ENCODE data around the gene TMEM266.

TMEM266 gene

DNA sequence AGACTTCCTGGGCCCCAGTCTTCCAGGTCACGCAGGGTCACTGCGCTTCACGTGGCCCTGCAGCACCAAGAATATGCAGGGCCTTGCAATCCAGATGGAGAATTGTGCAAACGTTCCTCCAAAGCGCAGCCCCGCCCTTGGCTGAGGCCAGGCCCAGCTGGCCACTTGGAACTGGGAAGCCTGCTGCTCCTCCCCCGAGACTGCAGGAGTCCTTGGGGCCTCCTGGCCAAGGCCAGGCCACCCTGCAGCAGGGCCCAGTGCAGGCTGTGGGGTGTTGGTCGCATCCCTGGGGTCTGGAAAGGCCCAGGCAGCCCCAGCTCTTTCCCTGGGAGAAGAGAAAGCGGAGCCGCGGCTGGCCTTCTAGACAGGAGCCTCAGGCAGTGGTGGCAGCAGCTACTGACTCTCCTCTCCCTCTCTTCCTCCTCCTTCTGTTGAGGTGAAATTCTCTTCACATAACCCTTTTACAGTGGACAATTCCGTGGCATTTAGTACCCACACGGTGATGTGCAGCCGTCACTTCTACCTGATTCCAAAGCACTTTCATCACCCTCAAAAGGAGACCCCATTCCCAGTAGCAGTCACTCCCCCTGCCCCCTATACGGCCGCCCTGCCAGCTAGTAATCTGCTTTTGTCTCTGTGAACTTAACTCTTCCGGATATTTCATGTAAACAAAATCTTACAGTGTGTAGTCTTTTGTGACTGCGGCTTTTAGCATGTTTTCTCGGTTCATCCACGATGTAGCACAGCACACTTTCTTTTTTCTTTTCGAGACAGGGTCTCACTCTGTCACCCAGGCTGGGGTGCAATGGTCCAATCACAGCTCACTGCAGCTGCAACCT, 103.9 kb downstream of the TMEM266 start:
- DNase-seq = peak in 1 of 2 experiments; percentile 23

DNA sequence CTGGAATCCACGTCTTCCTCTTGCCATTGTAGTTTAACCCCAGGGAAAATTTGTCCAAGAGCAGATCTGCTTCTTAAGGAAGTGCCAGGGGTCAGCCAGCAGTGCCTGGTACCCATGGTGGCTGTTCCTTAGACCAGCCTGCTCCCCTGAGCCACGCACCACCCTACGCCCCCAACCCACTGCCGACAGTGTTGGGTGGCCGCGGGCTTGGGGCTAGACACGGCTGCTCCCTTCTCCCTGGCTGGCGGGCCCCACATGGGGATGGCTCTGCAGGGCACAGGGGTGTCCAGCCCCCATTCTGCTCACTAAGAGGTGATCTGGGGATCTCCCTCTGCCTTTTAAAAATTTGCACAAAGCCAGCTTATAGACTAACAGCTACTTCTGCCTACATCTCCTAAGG, 104.8 kb downstream of the TMEM266 start:
- no peak for DNase-seq

DNA sequence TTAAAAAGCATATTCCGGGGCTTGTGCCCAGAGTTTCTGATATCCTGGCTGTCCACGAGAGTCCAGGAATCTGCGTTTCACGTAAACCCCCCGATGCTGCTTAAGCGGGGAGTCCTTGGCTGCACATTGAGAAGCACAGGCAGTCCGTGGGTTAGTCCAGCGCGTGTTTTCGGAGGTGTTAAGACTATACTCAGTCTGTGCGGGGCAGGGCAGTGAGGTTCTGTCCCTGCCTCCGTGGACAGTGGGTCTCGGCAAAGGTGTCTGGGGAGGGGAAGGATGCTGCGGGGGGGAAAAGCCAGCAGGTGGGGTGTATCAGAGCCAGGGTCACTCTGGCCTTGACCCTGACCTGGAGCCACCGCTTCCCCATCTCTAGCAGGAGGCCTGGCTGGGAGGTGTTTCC, 106.2 kb downstream of the TMEM266 start:
- DNase-seq = no peak

DNA sequence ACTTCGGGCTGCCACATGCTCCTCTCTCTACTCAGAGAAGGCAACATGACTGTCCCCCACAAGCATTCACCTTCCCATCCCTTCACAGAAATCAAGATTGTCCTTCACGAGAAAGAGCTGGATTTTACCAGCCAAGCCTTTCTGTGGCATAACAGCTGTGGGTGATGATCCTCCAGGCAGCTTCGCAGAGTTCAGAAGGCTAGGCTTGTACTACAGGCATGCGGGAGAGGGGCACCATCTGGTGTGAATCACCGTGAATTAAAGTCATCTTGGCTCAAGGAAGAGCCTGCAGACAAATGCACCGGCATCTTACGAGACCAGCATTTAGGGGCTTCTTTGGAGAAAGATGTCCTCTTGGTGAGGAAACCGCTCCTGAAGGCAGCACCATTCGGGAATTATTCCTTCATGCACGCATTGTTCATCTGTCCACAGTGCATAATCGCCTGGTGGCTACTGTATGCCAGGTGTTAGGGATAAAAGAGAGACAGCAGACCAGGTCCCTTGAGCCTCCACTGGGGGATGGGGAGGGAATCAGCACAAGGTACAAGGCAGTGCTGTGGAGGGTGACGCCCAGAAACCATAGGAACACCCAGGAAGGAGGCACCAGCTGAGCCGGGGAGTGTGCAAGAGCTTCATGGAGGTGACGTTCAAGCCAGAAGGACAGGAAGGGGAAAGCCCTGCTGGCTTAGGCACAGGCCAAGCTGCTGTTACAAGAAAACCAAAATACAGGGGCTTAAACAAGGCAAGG, 108.6 kb downstream of the TMEM266 start:
- DNase-seq = no peak

DNA sequence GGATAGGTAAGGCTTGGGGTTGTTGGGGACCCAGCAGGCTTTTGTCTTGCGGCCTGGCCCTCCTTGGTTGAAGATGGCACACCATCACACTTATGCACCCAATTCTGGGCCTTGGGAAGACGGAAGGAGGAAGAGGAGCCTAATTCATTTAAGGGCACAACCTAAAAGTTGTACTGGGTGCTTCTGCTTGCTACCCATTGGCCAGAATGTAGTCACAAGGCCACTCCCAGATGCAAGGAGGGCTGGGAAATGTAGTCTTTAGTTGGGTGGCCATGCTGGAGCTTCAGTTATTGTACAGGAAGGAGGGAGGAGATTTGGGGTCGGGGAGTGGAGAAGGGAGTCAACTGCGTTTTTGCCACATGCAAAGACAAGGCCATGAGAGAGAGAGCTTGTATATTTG, 109.2 kb downstream of the TMEM266 start:
- peak in 1 of 2 experiments; percentile 12 for DNase-seq

DNA sequence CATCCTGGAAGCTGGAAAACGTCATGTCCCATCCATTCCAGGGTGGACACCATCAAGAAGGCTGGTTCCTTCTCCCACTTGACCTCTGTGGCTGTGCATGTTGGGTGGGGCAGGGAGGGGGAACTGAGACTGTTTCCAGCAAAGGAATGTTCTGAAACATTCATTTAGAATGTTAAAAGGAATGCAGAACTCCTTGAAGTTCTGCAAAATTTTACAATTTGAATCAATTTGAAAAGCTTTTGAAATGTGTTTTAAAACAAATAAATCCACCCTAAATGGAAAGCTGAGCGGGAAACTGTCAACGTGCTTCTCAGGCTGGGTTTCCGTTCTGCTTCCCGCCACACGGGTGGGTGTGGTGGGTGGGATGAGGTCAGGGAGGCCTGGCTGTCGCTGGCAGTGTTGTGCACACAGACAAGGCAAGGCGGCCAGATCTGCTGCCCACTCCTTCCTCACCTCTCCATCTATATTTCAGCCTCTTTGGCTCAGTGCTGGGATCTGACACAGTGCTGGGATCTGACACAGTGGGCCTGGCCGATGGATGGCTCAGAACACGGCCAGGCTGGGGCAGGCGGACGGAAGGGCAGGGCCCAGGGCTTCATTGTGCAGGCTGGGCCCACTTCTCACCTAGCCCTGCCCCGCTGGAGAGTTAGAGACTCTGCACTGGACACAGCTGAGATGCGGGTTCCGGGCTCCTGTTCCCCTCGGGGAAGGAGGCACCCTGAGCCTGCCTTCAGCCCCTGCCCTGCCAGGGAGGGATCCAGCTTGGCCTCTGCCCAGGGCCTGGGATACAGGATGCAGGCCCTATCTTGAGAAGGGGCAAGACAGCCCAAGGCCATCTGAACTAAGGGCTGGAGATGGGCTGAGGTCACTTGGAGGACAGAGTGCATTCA, 110.4 kb downstream of the TMEM266 start:
- no peak for DNase-seq

DNA sequence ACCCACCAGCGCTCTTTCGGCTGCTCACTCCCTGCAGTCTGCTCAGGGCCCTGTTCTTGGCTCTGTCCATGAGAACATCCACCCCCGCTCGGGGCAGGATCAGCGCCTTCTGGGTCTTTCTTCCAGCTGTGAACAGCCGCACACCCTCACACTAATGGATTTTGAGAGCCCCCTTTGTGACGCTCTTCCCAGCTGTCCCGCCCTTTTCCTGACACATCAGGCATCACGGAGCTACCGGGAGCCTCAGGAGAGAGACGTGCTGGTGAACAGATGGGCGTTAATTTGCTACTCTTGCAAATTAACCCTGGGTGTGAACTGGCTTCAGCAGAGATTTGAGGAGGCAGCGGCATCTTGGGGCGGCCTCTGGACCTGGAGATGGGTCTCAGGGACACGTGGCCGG, 113.0 kb downstream of the TMEM266 start:
- no peak for DNase-seq

DNA sequence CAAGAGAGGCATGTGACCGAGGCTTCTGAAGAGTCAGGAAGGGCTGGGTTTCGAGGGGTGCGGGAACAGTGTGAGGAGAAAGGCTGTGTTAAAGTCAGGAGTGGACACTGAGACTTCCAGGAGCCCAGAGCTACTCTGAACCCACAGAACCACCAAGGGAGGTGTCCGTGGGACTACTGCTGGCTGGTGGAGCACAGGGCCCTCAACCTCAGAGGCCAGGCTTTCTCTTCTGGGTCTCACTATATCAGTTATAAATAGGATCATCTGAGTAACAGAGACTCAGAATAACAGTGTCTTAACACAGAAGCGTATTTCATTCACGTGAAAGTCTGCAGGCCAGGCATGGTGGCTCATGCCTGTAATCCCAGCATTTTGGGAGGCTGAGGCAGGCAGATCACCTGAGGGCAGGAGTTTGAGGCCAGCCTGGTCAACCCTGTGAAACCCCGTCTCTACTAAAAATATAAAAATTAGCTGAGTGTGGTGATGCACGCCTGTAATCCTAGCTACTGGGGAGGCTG, 113.6 kb downstream of the TMEM266 start:
- no peak for DNase-seq

DNA sequence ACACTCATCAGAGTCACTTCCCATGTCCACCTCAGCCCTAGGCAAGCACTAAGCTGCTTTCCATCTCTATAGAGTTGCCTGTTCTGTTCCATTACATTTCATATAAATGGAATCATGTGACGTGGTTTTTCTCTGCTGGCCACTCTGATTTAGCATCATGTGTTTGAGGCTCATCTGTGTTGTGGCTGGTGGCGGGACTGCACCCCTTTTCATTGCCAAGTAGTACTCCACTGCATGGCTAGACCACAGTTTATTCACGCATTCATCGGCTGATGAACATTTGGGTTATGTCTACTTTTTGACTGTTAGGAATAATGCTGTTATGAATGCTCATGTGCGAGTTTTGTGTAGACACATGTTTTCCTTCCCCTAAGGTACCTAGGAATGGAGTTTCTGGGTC, 114.9 kb downstream of the TMEM266 start:
- no peak for DNase-seq

DNA sequence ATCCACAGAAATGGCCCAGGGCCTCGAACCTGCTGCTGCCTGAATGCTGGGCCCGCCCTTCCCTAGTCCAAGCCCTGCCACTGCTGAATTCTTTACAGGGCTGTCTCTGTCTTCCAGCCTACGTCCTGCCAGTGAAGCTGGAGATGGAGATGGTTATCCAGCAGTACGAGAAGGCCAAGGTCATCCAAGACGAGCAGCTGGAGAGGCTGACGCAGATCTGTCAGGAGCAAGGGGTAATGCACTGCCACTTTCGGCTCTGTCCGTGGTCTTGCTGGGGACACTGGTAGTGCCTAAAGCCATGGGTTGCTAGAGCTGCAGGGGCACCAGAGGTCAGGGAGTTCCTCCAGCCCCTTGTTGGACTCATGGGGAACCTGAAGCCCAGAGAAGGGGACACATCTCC, 115.7 kb downstream of the TMEM266 start:
- no peak for DNase-seq

DNA sequence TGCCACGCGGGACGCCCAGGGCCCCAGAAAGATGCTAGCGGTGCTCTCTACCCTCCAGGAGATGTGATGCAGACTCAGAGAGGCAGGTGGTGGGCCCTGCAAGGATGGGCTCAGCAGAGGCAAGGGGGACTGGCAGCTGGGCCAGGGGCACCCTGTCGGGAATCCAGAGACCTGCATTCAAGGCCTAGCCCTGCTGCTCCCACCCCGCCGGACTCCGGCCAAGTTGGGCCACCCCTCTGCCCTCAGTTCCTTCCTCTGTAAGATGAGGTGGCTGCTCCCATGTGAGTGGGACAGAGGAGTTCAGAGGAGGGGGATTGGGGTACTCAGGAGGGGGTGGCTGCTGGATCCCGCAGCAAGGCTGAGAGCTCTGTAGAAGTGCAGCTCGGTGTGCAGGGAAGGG, 116.3 kb downstream of the TMEM266 start:
- DNase-seq = no peak

DNA sequence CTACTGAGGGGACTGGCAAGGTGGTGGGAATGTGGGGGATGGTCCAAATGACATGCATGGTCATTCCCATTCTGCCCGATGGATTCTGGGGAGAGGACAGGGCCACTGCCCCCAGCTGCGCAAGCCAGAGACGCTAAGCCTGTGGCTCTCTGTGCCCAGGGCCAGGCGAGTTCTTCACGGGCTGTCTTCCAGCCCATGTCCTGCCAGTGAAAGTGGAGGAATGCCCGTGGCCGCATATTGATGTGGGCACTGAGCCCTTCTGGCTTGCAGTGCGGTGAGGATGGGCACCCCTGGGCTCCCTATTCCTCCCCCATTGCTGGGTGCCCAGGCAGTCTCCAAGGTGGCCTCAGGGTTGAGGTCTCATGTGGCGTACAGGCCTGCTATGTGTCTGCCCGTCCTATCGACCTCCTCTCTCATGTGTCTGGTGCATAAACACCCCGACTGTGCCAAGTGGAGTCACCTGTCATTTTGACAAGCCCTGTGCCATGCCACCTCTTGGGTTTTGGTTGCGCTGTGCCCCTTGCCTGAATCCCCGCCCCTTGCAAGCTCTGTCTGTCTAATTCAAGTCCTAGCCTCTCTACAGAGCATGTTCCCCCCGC, 116.8 kb downstream of the TMEM266 start:
- DNase-seq = no peak

DNA sequence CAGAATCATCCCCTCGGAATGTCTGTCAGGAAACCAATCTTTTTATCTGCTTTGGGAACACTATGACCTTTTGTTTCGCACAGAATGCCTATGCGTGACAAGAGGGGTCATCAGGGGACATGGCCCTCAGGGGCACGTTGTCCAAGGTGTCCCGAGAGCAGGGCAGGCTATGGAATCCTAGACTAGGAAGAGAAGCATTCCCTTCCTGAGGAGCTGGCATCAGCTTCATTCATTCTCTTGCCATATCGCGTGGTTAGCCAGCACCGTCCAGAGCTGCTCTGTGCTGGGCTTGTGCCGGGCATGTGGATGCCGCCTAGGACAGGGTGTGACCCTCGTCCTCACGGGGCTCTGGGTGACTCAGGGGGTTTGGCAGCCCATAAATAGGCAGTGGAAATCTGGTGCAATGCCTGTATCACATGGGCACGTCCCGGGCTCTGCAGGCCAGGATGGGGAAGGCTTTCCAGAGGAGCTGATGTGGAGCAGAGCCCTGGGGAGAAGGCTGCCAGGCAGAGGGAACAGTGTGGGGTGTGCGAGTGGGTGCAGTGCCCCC, 117.8 kb downstream of the TMEM266 start:
- no peak for DNase-seq

DNA sequence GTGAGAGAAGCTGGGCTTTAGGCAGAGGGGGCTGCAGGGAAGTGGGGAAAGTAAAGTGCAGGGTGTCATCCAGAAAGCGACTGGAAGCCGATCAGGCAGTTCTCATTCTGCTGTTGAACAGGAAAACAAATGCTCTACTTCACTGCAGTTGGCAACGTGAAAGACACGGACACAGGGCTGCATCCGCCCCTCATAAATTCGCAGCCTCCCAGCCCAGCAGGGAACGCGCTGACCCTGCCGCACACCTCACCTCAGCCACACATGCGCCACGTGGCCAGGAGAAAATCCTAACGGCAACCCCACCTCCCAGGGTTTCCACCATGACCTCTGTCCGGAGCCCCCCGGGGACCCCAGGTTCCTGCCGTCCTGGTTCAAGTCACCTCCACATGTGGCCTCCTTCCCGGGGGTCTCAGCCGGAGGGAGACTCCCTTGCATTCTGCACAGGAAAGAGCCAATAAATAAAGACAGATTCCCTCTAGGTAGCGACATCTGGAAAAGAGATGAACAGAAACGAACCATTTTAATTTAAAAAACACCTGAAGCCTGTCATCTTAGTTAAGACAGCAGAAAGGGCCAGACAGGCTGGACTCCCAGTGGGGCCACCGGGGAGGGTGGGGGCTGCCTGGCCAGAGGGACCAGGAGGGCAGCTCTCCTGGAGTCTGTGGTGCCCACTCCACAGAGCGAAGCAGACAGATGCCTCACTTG, 118.7 kb downstream of the TMEM266 start:
- DNase-seq = no peak

DNA sequence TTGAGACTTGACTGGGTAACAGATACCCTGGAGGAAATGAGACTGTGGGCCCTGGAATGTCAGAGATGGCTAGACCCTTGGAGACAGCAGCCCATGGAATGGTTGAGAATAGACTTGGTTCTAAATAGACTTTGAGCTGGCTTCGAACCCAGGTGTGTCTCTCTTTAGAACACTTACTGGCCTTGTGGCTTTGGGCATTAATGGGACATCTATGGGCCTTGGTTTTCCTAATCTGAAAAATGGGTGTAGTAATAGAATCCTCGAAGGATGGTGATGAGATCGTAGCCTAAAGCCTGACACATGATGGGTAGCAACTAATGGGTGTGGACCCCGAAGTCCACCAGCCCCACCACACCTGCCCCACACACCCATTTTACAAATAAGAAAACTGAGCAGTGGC, 119.2 kb downstream of the TMEM266 start:
- DNase-seq = no peak

DNA sequence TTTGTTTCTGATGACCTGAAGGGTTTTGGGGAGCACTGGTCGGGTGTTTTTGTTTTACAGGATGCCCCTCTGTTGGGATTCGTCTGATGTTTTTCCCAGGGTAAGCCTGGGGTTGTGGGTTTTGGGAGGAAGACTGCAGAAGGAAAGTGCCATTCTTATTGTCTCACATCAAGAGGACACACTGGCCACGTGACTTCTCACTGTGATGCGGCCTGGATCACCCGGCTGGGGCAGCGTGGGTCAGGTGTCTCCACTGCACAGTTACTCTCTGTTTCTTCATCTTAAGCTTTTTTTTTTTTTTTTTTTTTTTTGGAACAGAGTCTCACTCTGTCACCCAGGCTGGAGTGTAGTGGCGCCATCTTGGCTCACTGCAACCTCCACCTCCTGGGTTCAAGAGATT, 120.5 kb downstream of the TMEM266 start:
- DNase-seq = no peak

DNA sequence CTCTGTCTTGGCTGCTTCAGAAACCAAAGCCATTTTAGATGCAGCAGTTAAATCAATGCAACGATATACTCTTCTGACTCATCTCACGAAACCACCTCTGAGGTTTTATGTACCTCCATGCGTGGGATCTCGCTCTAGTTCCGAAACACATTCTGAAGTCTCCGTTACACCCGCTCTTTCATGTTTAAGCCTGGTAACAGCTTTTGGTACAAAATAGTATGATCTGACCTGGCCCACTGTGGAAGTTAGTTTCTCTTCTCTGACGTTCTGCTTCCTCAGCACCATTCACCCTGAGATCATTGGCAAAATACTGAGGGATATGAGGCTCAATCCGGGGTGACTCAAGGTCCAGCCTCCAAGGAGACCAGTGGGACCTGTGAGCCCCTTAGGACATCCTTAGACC, 121.9 kb downstream of the TMEM266 start:
- DNase-seq = no peak

DNA sequence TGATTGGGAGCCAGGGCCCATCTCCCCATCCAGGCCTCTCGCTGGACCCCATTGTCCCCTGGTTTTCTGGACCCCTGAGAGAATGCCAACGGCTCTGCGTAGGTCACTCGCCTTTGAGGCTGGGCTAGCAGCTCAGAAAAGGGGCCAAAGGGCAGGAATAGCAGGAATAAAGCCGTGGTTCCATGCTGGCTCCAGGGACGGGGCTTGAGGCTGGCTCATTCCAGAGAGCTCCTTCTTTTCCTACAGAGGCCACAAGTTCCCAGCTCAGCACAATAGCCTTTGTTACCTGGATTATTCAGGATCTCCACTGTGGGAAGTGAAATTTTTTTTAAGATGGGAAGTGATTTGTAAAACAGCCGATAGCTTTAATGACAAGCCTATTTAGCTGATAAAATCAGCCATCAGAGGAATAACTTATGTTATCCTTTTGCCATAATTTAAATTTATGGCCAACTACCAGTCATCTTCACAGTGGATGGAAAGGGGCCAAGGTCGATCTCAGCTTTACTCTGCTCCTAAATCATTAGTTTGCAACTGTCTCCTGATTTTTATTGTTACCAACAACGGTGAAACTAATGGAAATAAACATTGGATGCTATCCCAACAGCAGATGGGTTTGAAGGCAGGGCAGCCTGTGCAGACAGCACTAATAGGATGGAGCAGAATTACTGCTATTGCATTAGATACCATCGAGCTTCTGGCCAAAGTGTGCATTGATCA, 124.3 kb downstream of the TMEM266 start:
- DNase-seq = no peak

DNA sequence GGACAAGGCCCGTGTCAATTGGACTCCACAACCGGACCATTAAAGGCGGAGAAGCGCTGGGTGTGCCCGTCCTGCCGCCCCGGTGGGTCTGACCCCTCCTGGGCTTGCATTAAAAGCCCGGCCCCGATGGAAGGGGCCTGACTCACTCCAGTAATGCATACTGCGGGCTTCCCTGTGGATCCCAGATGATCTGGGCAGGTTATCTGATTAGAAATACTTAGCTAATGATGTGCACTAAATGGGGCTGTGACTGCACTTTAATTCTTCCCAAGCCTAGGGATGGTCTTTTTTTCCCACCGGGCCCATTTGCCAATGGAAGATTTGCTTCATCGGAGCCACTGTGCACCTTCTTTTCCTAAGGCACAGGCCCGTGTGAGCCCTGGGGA, 124.9 kb downstream of the TMEM266 start:
- DNase-seq = no peak

DNA sequence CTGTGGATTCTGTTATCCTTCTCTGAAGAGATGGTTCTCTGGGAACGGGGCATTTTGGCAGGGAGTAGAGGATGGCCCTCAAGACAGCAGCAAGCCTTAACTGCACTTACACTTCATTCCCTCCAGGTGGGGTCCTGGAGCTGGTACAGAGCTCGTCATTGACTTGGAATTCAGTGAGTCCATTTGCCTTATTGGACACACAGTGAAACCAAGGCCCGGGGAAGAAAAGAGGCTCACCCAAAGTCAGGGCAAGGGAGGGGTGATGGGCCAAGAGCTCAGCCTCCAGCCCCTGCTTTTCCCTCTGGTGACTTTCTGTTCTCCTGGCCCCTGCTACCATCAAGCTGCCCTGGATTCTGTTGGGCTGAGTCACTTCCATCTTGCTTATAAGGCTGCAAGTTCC, 125.9 kb downstream of the TMEM266 start:
- peak; percentile 52 to 55 for DNase-seq

DNA sequence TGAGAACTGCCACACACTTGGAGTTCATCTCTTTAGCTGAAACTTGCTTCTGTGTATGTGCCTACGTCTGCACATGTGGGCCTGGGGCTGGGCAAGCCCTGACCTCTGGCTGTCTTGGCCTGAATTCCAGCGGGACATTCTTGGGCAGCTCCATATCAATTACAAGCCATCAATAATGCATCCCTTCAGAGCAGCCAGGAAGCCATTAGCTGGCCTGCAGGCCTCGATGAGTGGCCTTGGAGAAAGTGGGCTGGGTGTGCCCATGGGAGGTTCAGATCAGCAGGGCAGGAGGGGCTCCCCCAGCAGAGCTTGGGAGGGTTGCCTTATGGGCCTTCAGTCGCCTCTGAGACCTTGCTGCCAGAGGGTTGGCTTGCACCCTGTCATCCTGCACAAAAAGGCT, 127.4 kb downstream of the TMEM266 start:
- no peak for DNase-seq
